Tibial artery (tissue), 4 donors: ENCODE data around the gene PRADC1.

Source experiments
- DNase-seq, 2 donors: peaks; one replicate each; pipeline ENCODE4 v3.0.0-alpha.2; 2019
- H3K27ac ChIP-seq, 2 donors: fragments of 200-600 bp; sonication (generic) in 1 of 2; 1 replicate in 1 of 2; 2 replicates in 1 of 2; pipeline ENCODE4 v1.5.1; 2018 to 2019; ENCODE audit warnings: mild to moderate bottlenecking in 1 of 2
- H3K27me3 ChIP-seq, 2 donors: fragments of 200-600 bp; sonication (generic) in 1 of 2; one replicate each; pipeline versions ENCODE4 v1.5.1 to v1.6.0; 2016 to 2019
- H3K36me3 ChIP-seq, 3 donors: fragments of 200-600 bp; sonication (generic) in 2 of 3; one replicate each; pipeline ENCODE4 v1.5.1; 2016 to 2019; ENCODE audit warnings: mild to moderate bottlenecking in 2 of 3
- H3K4me1 ChIP-seq, 4 donors: fragments of 200-600 bp; sonication (generic) in 2 of 4; 1 replicate in 3 of 4; 2 replicates in 1 of 4; pipeline ENCODE4 v1.5.1; 2016 to 2019
- H3K4me3 ChIP-seq, 2 donors: fragments of 200-600 bp; sonication (generic) in 1 of 2; 1 replicate in 1 of 2; 2 replicates in 1 of 2; pipeline ENCODE4 v1.5.1; 2018 to 2019; ENCODE audit warnings: mild to moderate bottlenecking in 2 of 2
- H3K9me3 ChIP-seq, 3 donors: fragments of 200-600 bp; sonication (generic) in 1 of 3; one replicate each; pipeline ENCODE4 v1.5.1; 2016 to 2019
- intact Hi-C: fragments of 100-400 bp; cut with DNase I; formaldehyde crosslinking; loops from one replicate; pipeline ENCODE4 v1.15.0; 2023; ENCODE audit warnings: low total_unique reads
- TF ChIP-seq, protein P1 (sequence below), 2 experiments: fragments of 200-600 bp in 1 of 2; fragments of 450-650 bp in 1 of 2; IDR thresholded peaks; one replicate each; pipeline ENCODE4 v1.5.1; 2017 to 2019; ENCODE audit warnings: antibody characterized with exemption in 2 of 2, mild to moderate bottlenecking in 1 of 2, moderate library complexity in 1 of 2

PRADC1 gene

GRCh38 chr2:73257425-73258125, 24.5 kb upstream of the PRADC1 start:
- H3K36me3 ChIP-seq: peaks cover 10 to 29% (median 22%) of the 10 kb centered on the region in 3 donors
- no peaks in the 10 kb centered on the region for H3K9me3 ChIP-seq
- H3K27me3 ChIP-seq: no peaks in the 10 kb centered on the region
- no peak overlapping the region for H3K4me3 ChIP-seq
- TF ChIP-seq, protein P1, sequence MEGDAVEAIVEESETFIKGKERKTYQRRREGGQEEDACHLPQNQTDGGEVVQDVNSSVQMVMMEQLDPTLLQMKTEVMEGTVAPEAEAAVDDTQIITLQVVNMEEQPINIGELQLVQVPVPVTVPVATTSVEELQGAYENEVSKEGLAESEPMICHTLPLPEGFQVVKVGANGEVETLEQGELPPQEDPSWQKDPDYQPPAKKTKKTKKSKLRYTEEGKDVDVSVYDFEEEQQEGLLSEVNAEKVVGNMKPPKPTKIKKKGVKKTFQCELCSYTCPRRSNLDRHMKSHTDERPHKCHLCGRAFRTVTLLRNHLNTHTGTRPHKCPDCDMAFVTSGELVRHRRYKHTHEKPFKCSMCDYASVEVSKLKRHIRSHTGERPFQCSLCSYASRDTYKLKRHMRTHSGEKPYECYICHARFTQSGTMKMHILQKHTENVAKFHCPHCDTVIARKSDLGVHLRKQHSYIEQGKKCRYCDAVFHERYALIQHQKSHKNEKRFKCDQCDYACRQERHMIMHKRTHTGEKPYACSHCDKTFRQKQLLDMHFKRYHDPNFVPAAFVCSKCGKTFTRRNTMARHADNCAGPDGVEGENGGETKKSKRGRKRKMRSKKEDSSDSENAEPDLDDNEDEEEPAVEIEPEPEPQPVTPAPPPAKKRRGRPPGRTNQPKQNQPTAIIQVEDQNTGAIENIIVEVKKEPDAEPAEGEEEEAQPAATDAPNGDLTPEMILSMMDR (IDR thresholded peaks at IDR 0.05): no peak
- H3K4me1 ChIP-seq: no peaks in the 10 kb centered on the region
- DNase-seq: peak in 1 of 2 donors; percentile 43
- intact Hi-C loops: no loop called here
- H3K27ac ChIP-seq: no peak overlapping the region

DNA sequence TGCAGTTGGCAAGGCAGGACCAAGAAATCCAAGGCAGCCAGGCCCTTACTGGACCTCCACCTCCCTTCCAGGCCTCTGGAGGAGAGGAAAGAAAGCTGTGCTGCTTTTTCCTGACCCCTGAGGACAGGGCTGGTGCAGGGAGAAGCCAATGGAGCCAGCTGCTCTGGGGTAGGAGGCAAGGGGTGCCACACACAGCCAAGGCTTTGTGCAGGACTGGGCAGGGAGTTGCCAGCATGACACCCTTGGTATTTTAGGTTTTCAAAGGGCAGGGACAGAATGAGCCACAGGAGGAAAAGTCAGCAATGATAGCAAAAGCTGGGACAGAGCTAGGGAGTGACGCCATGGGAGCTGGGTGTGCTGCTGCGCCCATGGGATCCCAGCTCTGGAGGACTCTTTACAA, 24.0 kb upstream of the PRADC1 start:
- intact Hi-C loops: no loop called here
- TF ChIP-seq, protein P1 (IDR thresholded peaks at IDR 0.05): no peak
- H3K36me3 ChIP-seq: peaks cover 15 to 34% (median 26%) of the 10 kb centered on the region in 3 donors
- H3K4me1 ChIP-seq: no peaks in the 10 kb centered on the region
- DNase-seq: no peak
- no peak overlapping the region for H3K4me3 ChIP-seq
- H3K27ac ChIP-seq: no peak overlapping the region
- no peaks in the 10 kb centered on the region for H3K9me3 ChIP-seq
- H3K27me3 ChIP-seq: no peaks in the 10 kb centered on the region

- H3K36me3 ChIP-seq: peaks cover 18 to 39% (median 31%) of the 10 kb centered on the region in 3 donors
- H3K27ac ChIP-seq: no peak overlapping the region
- TF ChIP-seq, protein P1 (IDR thresholded peaks at IDR 0.05): no peak
These were observed 23.5 kb upstream of the PRADC1 start for GRCh38 chr2:73256618-73256922.

GRCh38 chr2:73255907-73256617, 23.0 kb upstream of the PRADC1 start:
- H3K36me3 ChIP-seq: peaks cover 24 to 44% (median 36%) of the 10 kb centered on the region in 3 donors
- TF ChIP-seq, protein P1 (IDR thresholded peaks at IDR 0.05): no peak
- intact Hi-C loops: no loop called here

More at GRCh38 chr2:73256618-73256922, 23.5 kb upstream of the PRADC1 start:
- DNase-seq: no peak
- H3K9me3 ChIP-seq: no peaks in the 10 kb centered on the region
- H3K4me1 ChIP-seq: no peaks in the 10 kb centered on the region
- no peak overlapping the region for H3K4me3 ChIP-seq
- no peaks in the 10 kb centered on the region for H3K27me3 ChIP-seq
- intact Hi-C loops: no loop called here

GRCh38 chr2:73255007-73255644, 22.1 kb upstream of the PRADC1 start:
- DNase-seq: no peak
- Histone ChIP-seq H3K4me1 (no peaks in the 10 kb centered on the region), H3K9me3 (no peaks in the 10 kb centered on the region), H3K27me3 (no peaks in the 10 kb centered on the region), H3K4me3 (no peak overlapping the region), H3K36me3 (peaks cover 33 to 53% (median 45%) of the 10 kb centered on the region in 3 donors), H3K27ac (no peak overlapping the region)
- TF ChIP-seq, protein P1 (IDR thresholded peaks at IDR 0.05): no peak
- intact Hi-C loops: no loop called here

More at GRCh38 chr2:73255907-73256617, 23.0 kb upstream of the PRADC1 start:
- H3K9me3 ChIP-seq: no peaks in the 10 kb centered on the region
- H3K27ac ChIP-seq: no peak overlapping the region
- no peaks in the 10 kb centered on the region for H3K4me1 ChIP-seq
- H3K27me3 ChIP-seq: no peaks in the 10 kb centered on the region
- DNase-seq: no peak
- no peak overlapping the region for H3K4me3 ChIP-seq
